ENCODE measurements around the gene SRC.

Gene SRC

GRCh38 chr20:37447688-37448087, 101.7 kb downstream of the SRC start:
- Histone ChIP-seq H3K27ac (ENCODE audit: low read depth, low read length, poor library complexity, severe bottlenecking) (no peak overlapping the region), H4K20me1 (ENCODE audit: insufficient read depth, low read length) (no peaks in the 10 kb centered on the region)

GRCh38 chr20:37449276-37449675, 103.3 kb downstream of the SRC start:
- H3F3A ChIP-seq (ENCODE audit: insufficient read depth, low read length): no peaks in the 10 kb centered on the region
- no peaks in the 10 kb centered on the region for H4K20me1 ChIP-seq (ENCODE audit: insufficient read depth, low read length)
- H3K27ac ChIP-seq (ENCODE audit: low read depth, low read length, poor library complexity, severe bottlenecking): no peak overlapping the region
- H3K27me3 ChIP-seq (ENCODE audit: insufficient read depth, low read length): no peaks in the 10 kb centered on the region
- no peaks in the 10 kb centered on the region for H3K4me1 ChIP-seq (ENCODE audit: insufficient read depth, low read length, severe bottlenecking)
- no peak overlapping the region for H3K4me2 ChIP-seq (ENCODE audit: low read length)
- H3K4me3 ChIP-seq (ENCODE audit: low read depth, low read length, poor library complexity, severe bottlenecking): no peak overlapping the region
- no peaks in the 10 kb centered on the region for H3K79me2 ChIP-seq (ENCODE audit: insufficient read depth, low read length)
- TF ChIP-seq CTCF (IDR thresholded peaks at IDR 0.05; ENCODE audit: low read length) (no peak), EZH2 (IDR thresholded peaks at IDR 0.05; ENCODE audit: borderline replicate concordance, low read length) (no peak)
- H3K9ac ChIP-seq (ENCODE audit: low read length): no peak overlapping the region
- H3K36me3 ChIP-seq (ENCODE audit: insufficient read depth, low read length): no peaks in the 10 kb centered on the region
- no peak overlapping the region for H2AFZ ChIP-seq (ENCODE audit: low read length)
- no peaks in the 10 kb centered on the region for H3K9me3 ChIP-seq (ENCODE audit: low read length)
- H3K9me2 ChIP-seq (ENCODE audit: low read depth, low read length): no peaks in the 10 kb centered on the region

More at GRCh38 chr20:37447688-37448087, 101.7 kb downstream of the SRC start:
- no peaks in the 10 kb centered on the region for H3K79me2 ChIP-seq (ENCODE audit: insufficient read depth, low read length)
- H3K4me2 ChIP-seq (ENCODE audit: low read length): no peak overlapping the region
- H3K9me3 ChIP-seq (ENCODE audit: low read length): no peaks in the 10 kb centered on the region
- no peaks in the 10 kb centered on the region for H3K4me1 ChIP-seq (ENCODE audit: insufficient read depth, low read length, severe bottlenecking)
- H3K9me2 ChIP-seq (ENCODE audit: low read depth, low read length): no peaks in the 10 kb centered on the region
- no peak overlapping the region for H2AFZ ChIP-seq (ENCODE audit: low read length)
- H3K27me3 ChIP-seq (ENCODE audit: insufficient read depth, low read length): no peaks in the 10 kb centered on the region
- no peak for TF ChIP-seq EZH2 (IDR thresholded peaks at IDR 0.05; ENCODE audit: borderline replicate concordance, low read length)
- no peak for TF ChIP-seq CTCF (IDR thresholded peaks at IDR 0.05; ENCODE audit: low read length)
- no peak overlapping the region for H3K4me3 ChIP-seq (ENCODE audit: low read depth, low read length, poor library complexity, severe bottlenecking)
- H3F3A ChIP-seq (ENCODE audit: insufficient read depth, low read length): no peaks in the 10 kb centered on the region
- no peak overlapping the region for H3K9ac ChIP-seq (ENCODE audit: low read length)
- H3K36me3 ChIP-seq (ENCODE audit: insufficient read depth, low read length): no peaks in the 10 kb centered on the region

GRCh38 chr20:37450344-37450743, 104.4 kb downstream of the SRC start:
- Histone ChIP-seq H3K4me2 (ENCODE audit: low read length) (no peak overlapping the region), H3K4me3 (ENCODE audit: low read depth, low read length, poor library complexity, severe bottlenecking) (no peak overlapping the region), H3K27ac (ENCODE audit: low read depth, low read length, poor library complexity, severe bottlenecking) (no peak overlapping the region), H3K9me3 (ENCODE audit: low read length) (no peaks in the 10 kb centered on the region), H3F3A (ENCODE audit: insufficient read depth, low read length) (no peaks in the 10 kb centered on the region), H3K36me3 (ENCODE audit: insufficient read depth, low read length) (no peaks in the 10 kb centered on the region), H3K9ac (ENCODE audit: low read length) (no peak overlapping the region), H3K79me2 (ENCODE audit: insufficient read depth, low read length) (no peaks in the 10 kb centered on the region), H3K27me3 (ENCODE audit: insufficient read depth, low read length) (no peaks in the 10 kb centered on the region), H2AFZ (ENCODE audit: low read length) (no peak overlapping the region), H3K9me2 (ENCODE audit: low read depth, low read length) (no peaks in the 10 kb centered on the region), H3K4me1 (ENCODE audit: insufficient read depth, low read length, severe bottlenecking) (no peaks in the 10 kb centered on the region), H4K20me1 (ENCODE audit: insufficient read depth, low read length) (no peaks in the 10 kb centered on the region)
- TF ChIP-seq EZH2 (IDR thresholded peaks at IDR 0.05; ENCODE audit: borderline replicate concordance, low read length) (no peak), CTCF (IDR thresholded peaks at IDR 0.05; ENCODE audit: low read length) (no peak)

All from OCI-LY1 (cell line).